Kidney (tissue), 14 donors: ENCODE measurements around the gene TEK. TPM values are rescaled to one million over a fixed set of nuclear protein-coding genes. Genes with fewer than 3 reads are reported as not detected.

Experiments
- DNase-seq, 5 donors: peaks; one replicate each; pipeline ENCODE4 v3.0.0-alpha.2; 2013 to 2020
- FAIRE-seq: peaks from 2 replicates; lab custom pipeline; 2012; peaks lifted over from hg19 to GRCh38; lab: Jason Lieb, UNC
- H3K27ac ChIP-seq, 2 donors: one replicate each; pipeline ENCODE4 v1.7.0; 2013; ENCODE audit warnings: low read depth in 2 of 2, low read length in 2 of 2, inconsistent platforms in 1 of 2
- H3K27me3 ChIP-seq: one replicate; pipeline ENCODE4 v1.7.1; 2013; ENCODE audit warnings: low read length, inconsistent platforms; ENCODE audit not compliant: control insufficient read depth, insufficient read depth
- H3K36me3 ChIP-seq, 3 donors: one replicate each; pipeline versions ENCODE4 v1.7.0 to v1.7.1; 2013; ENCODE audit warnings: low read length in 3 of 3, control low read depth in 1 of 3, inconsistent platforms in 1 of 3; ENCODE audit not compliant: insufficient read depth in 3 of 3, control insufficient read depth in 2 of 3
- H3K4me1 ChIP-seq, 3 donors: one replicate each; pipeline versions ENCODE4 v1.7.0 to v1.7.1; 2013; ENCODE audit warnings: low read length in 3 of 3, inconsistent platforms in 1 of 3, low read depth in 1 of 3; ENCODE audit not compliant: control insufficient read depth in 2 of 3, insufficient read depth in 2 of 3
- H3K4me3 ChIP-seq, 3 donors: one replicate each; pipeline versions ENCODE4 v1.7.0 to v1.8.1; 2013; ENCODE audit warnings: low read length in 3 of 3, control low read depth in 1 of 3, inconsistent platforms in 1 of 3
- H3K9ac ChIP-seq, 3 donors: one replicate each; pipeline versions ENCODE4 v1.7.0 to v1.7.1; 2013; ENCODE audit warnings: low read length in 3 of 3, control low read depth in 1 of 3, inconsistent platforms in 1 of 3
- H3K9me3 ChIP-seq, 3 donors: one replicate each; pipeline versions ENCODE4 v1.7.0 to v1.7.1; 2013; ENCODE audit warnings: low read length in 3 of 3, control low read depth in 1 of 3, inconsistent platforms in 1 of 3; ENCODE audit not compliant: control insufficient read depth in 2 of 3, insufficient read depth in 1 of 3
- CTCF ChIP-seq: IDR thresholded peaks from 3 replicates; pipeline ENCODE4 v1.5.1; 2012; ENCODE audit warnings: mild to moderate bottlenecking, moderate library complexity, borderline replicate concordance; ENCODE audit not compliant: insufficient read depth; ENCODE audit errors: extremely low read depth
- intact Hi-C: fragments of 100-400 bp; cut with DNase I; formaldehyde crosslinking; loops from one replicate; pipeline ENCODE4 v1.11.1; 2022
- polyA plus RNA-seq: library from polyadenylated mRNA; stranded (reverse); fragments of 350-450 nt; fragmentation: Illumina TruSeq; extraction: RNeasy Lipid Tissue Mini Kit (QIAGEN cat#74804); gene quantifications from one replicate; pipeline ENCODE4 v1.2.3, GENCODE V29; 2014; ENCODE audit warnings: low read depth, low replicate concordance; ENCODE audit not compliant: insufficient read depth
- total RNA-seq: library from RNA; stranded (reverse); fragmentation: NEBNext Ultra II Directional; extraction: Animal tissue kit (Norgen Biotek cat#: 25700); gene quantifications from one replicate; pipeline ENCODE4 v1.2.1, GENCODE V29; 2021
- donor health status: control.
- donor health status: control.
- donor health status: control.
- donor health status: control.
- donor health status: control.
- donor health status: DM: yes; HTN: yes; CAD: no.
- donor health status: Normal renal cell carcinoma (clear cell type).

The TEK gene
- total and polyA plus RNA-seq, 2 donors from 2014 or later = 16.1 to 32.6 TPM

- TF ChIP-seq CTCF = no peak
- no peak for FAIRE-seq
- Histone ChIP-seq H3K9me3 (no peaks in the 10 kb centered on the region), H3K36me3 (no peaks in the 10 kb centered on the region), H3K4me1 (no peaks in the 10 kb centered on the region), H3K4me3 (peak overlapping the region; percentile 15 to 51 (median 17)), H3K27me3 (no peaks in the 10 kb centered on the region), H3K9ac (peak overlapping the region in 1 of 3 donors; percentile 59), H3K27ac (peak overlapping the region in 1 of 2 donors; percentile 34)
- DNase-seq = no peak
- intact Hi-C loops = no loop called here
Observed at GRCh38 chr9:27110181-27110580, 1.2 kb downstream of the TEK start.

GRCh38 chr9:27112235-27112634 is 3.2 kb downstream of the TEK start:
- H3K4me1 ChIP-seq = no peaks in the 10 kb centered on the region
- peak overlapping the region; percentile 32 to 61 for H3K27ac ChIP-seq
- H3K9me3 ChIP-seq = no peaks in the 10 kb centered on the region
- no peaks in the 10 kb centered on the region for H3K36me3 ChIP-seq
- DNase-seq = no peak
- H3K27me3 ChIP-seq = no peaks in the 10 kb centered on the region
- no peak for FAIRE-seq
- no peak overlapping the region for H3K9ac ChIP-seq
- intact Hi-C loops = no loop called here
- peak overlapping the region in 1 of 3 donors; percentile 13 for H3K4me3 ChIP-seq
- no peak for TF ChIP-seq CTCF

- FAIRE-seq = no peak
- intact Hi-C loops = no loop called here
Observed at GRCh38 chr9:27117489-27118135, 8.6 kb downstream of the TEK start.

More at GRCh38 chr9:27117489-27118135, 8.6 kb downstream of the TEK start:
- H3K9me3 ChIP-seq = no peaks in the 10 kb centered on the region
- peak in 2 of 5 donors; percentile 54 to 81 for DNase-seq
- no peaks in the 10 kb centered on the region for H3K36me3 ChIP-seq
- H3K4me1 ChIP-seq = peaks cover 0 to 3% (median 0%) of the 10 kb centered on the region in 3 donors
- H3K27ac ChIP-seq = peak overlapping the region; percentile 26 to 37
- no peak for TF ChIP-seq CTCF
- no peak overlapping the region for H3K4me3 ChIP-seq
- no peak overlapping the region for H3K9ac ChIP-seq
- H3K27me3 ChIP-seq = no peaks in the 10 kb centered on the region
